Kidney tubule cell (primary cell): Measurements from ENCODE around the gene CUTC.
"Not testable (repeated sequence)": the region's sequence is repeated elsewhere in the genome, so short reads cannot be mapped to it uniquely, and the experiment has no call there.

Experiments
- DNase-seq: peaks from one replicate; pipeline ENCODE4 v3.0.0-alpha.2; 2018; ENCODE audit warnings: low spot score

Gene CUTC

DNA sequence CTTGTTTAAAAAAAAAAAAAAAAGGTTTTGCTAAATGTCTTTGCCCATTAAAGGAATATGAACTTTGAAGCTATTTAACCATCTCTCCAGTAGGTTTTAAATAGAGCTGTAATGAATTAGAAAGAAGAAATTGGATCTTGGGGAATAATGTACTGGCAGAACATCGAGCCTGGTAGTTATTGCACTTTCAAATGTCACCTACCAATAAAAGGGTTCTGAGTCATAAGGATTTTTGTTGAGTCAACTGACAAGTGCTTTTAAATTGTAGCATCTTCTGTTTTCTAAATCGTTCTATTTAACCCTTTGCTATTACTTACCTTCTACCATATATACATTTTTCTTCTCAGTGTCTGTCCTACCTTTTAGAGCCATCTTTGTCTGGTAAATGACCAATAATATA lies 10.7 kb downstream of the CUTC start:
- DNase-seq, result no peak

DNA sequence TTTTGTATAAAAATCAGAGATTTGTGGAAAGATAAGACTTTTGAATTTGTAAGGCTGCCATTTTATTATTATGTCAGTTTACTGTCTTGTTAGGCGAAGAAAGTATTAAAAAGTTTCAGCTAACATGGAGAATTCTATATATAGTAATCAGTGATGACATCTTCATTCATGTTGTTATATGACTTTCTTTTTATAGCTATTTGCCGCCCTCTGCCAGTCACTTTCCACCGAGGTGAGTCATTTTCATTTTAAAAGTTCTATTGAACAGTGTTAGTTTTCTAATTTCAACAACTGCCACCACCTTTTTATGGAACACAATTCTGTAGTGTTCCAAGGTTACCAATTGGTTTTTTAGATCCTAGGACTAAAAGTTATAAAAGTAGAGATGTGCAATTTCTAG lies 11.8 kb downstream of the CUTC start:
- DNase-seq, result no peak

- not testable (repeated sequence) for DNase-seq
Measured at GRCh38 chr10:99746166-99746565, 14.1 kb downstream of the CUTC start.

DNA sequence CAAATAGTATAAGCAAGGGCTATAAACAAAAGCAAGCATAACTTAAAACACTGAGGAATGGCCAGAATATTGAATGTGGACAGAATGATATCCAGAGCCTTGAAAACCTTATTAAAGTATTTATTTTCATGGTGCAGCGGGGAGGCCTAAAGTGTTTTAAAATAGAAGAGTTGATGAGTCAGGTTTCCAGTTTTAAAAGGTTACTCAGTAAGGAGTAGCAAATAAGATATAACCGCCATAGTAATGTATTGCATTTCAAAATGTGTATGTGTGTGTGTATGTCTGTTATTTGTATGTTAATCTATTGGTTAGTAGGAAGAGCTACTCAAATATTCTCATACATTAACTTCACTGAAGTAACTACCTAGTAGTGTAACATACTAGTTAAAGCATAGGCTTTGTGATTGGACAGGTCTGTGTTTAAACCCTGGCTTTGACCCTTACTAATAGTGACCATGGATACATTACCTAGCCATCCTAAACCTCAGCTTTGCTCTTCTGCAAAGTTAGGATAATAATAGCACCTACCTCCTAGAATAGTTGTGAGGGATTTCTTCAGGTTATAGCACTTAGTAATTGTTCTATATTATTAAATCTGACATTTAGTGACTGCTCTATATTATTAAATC lies 16.9 kb downstream of the CUTC start:
- DNase-seq, result no peak

GRCh38 chr10:99750641-99751040 lies 18.6 kb downstream of the CUTC start:
- DNase-seq, result no peak

DNA sequence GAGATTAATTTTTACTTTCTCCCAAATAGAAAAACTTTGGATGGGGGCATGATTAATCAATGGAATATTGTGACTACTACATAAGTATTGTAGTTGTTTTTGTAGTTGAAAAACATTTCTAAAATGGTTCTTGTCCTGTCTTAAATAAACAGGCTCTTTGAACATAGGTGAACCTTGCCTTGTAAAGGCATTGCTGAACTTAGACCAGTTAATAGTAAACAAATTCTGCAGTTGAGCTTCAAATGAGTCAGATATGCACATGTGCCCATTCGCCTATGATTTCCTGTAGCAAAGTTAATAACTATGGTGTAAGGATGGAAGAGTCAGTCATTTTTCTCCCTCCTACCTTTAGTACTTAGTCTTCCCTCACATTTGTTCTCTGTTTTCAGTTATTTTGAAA lies 22.6 kb downstream of the CUTC start:
- DNase-seq, result peak; percentile 71

- no peak for DNase-seq
Measured at GRCh38 chr10:99756159-99756558, 24.1 kb downstream of the CUTC start.

DNA sequence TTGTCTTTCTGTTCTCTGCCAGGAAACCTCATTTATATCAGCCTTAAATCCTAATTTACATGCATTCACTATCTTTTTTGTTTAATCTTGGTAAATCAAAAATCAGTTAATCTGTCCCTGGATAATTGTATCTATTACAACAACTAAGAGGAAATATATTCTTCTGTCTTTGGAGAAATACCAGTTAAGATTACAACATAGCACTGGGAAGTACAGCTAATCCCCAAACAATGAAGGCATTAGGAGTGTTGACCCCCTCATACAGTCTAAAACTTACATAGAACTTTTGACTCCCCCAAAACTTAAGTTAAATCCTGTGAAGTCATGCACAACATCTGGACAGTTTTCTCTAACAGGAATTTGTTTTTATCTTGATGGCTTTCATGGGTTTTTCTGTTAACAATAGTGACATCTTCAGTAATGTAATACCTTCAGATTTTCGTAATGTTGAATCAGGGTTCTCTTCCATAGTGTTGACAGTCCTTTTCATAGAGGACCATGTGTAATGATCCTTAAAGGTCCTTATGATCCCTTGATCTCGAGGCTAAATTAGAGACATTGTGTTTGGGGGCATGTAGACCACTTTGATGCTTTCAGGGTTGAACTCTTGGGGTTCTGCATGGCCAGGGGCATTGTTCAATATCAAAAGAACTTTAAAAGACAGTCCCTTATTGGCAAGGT lies 26.3 kb downstream of the CUTC start:
- no peak for DNase-seq

DNA sequence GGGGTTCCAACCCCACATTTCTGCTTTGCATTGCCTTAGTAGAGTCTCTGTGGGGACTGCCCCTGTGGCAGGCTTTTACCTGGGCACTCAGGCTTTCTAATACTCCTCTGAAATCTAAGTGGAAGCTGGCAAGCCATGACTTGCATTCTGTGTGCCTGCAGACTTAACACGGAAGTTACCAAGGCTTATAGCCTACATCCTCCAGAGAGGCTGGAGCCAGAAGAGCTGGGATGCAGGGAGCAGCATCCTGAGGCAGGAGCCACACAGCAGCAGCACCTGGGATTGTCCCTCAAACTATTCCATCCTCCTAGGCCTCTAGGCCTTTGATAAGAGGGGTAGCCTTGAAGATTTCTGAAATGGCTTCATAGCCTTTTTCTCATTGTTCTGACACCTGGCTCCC lies 28.3 kb downstream of the CUTC start:
- DNase-seq, result no peak

DNA sequence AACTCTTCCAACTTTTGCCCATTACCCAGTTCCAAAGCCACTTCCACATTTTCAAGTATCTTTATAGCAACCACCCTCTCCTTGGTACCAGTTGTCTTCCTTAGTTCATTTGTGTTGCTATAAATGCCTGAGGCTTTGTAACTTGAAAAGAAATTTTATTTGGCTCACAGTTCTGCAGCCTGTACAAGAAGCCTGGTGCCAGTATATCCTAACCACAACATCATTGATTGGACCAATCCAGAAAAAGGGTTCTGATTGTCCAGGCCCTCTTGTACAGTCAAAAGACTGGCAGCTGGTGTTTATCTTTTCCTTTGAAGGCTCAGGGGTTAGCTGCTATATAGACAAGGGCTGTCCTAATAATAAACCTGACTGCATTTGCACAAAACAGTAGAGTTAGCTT lies 29.3 kb downstream of the CUTC start:
- DNase-seq, result no peak

GRCh38 chr10:99765672-99766301 lies 33.8 kb downstream of the CUTC start:
- no peak for DNase-seq

- no peak for DNase-seq
Measured at GRCh38 chr10:99766302-99766681, 34.3 kb downstream of the CUTC start.

- DNase-seq, result no peak
Measured at GRCh38 chr10:99767901-99768300, 35.9 kb downstream of the CUTC start.

GRCh38 chr10:99768556-99768955 lies 36.5 kb downstream of the CUTC start:
- no peak for DNase-seq

- DNase-seq, result no peak
Measured at GRCh38 chr10:99769706-99770105, 37.7 kb downstream of the CUTC start.

GRCh38 chr10:99770408-99771045 lies 38.5 kb downstream of the CUTC start:
- no peak for DNase-seq

GRCh38 chr10:99775850-99776249 lies 43.8 kb downstream of the CUTC start:
- DNase-seq, result peak; percentile 88

GRCh38 chr10:99777918-99778714 lies 46.1 kb downstream of the CUTC start:
- DNase-seq, result peak; percentile 29

DNA sequence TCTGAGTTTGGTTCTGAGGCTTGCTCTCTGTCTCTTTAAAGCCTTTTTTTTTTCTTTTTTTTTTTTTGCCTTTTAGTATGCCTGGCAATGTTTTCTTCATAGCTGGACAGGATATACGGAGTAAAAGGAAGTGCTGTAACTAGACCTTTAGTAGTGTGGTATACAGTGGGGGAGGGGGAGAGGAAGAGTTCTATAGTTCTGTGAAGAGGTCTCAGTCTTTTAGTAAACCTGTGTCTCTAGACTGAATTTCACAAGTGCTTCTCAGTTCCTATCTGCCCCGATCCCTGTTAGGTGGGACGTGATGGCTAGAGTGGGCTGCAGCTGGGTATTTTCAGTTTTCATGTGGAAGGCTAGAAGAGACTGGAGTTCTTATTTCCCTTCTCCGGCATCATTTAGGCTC lies 47.3 kb downstream of the CUTC start:
- peak; percentile 72 for DNase-seq

DNA sequence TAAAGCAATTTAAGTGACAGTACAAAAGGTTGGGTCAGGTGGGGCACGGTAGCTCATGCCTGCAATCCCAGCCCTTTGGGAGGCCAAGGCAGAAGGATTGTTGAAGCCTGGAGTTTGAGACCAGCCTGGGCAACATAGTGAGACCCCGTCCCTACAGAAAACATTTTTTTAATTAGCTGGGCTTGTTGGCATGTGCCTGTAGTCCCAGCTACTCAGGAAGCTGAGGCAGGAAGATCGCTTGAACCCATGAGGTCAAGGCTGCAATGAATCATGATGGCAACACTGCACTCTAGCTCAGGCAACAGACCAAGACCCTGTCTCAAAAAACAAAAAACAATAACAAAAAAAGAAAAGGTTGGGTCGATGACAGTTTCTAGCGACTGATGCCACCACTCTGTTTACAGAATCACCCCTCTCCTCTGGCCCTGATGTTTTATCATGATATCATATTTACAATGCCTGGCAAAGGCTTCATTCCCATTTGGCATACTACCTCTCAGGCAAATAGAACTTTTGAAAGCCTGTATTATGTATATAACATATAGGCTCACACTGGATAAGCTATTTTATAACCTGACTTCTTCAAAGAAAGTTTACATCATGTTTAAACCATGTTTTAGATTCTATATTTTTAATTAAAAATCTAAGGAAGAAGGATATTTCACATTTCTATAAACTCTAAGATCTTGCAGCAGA lies 49.8 kb downstream of the CUTC start:
- no peak for DNase-seq

GRCh38 chr10:99782447-99783286 lies 50.6 kb downstream of the CUTC start, which contains the start of gene ABCC2:
Gene ABCC2 (plus strand): TSS chr10:99782640. CDS start chr10:99782845, 205 bp downstream.
- DNase-seq, result peak; percentile 27
